ENCODE data around the gene TAF4. TPM values are rescaled to one million over a fixed set of nuclear protein-coding genes. Genes with fewer than 3 reads are reported as not detected.
"Not testable (repeated sequence)": the region's sequence is repeated elsewhere in the genome, so short reads cannot be mapped to it uniquely, and the experiment has no call there.

TAF4 gene
- total RNA-seq, 1 experiment from 2014 or later, result 64.3 TPM

- CTCF ChIA-PET, result interaction anchor here (0.7 kb wide), 1 partner anchor 86 kb away, joined by 3 read pairs; no protein-coding TSS in a partner anchor
- no TSS peak for BruUV-seq (replicated peaks)
- H3K27ac Mint-ChIP-seq (ENCODE audit: unreplicated experiment), result no peak overlapping the region
- DNase-seq, result no peak
- no peaks in the 10 kb centered on the region for H3K4me1 Mint-ChIP-seq (ENCODE audit: low read depth, unreplicated experiment)
- H3K27me3 Mint-ChIP-seq (ENCODE audit: unreplicated experiment), result peaks cover 15% of the 10 kb centered on the region
- TF ChIP-seq, protein P1, sequence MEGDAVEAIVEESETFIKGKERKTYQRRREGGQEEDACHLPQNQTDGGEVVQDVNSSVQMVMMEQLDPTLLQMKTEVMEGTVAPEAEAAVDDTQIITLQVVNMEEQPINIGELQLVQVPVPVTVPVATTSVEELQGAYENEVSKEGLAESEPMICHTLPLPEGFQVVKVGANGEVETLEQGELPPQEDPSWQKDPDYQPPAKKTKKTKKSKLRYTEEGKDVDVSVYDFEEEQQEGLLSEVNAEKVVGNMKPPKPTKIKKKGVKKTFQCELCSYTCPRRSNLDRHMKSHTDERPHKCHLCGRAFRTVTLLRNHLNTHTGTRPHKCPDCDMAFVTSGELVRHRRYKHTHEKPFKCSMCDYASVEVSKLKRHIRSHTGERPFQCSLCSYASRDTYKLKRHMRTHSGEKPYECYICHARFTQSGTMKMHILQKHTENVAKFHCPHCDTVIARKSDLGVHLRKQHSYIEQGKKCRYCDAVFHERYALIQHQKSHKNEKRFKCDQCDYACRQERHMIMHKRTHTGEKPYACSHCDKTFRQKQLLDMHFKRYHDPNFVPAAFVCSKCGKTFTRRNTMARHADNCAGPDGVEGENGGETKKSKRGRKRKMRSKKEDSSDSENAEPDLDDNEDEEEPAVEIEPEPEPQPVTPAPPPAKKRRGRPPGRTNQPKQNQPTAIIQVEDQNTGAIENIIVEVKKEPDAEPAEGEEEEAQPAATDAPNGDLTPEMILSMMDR (IDR thresholded peaks at IDR 0.05; ENCODE audit: unreplicated experiment), result no peak
- intact Hi-C loops (cut with micrococcal nuclease; ENCODE audit: unreplicated experiment), result no loop called here
- H3K9me3 Mint-ChIP-seq (ENCODE audit: low read depth, unreplicated experiment), result no peaks in the 10 kb centered on the region
- H3K36me3 Mint-ChIP-seq (ENCODE audit: insufficient read depth, unreplicated experiment), result no peaks in the 10 kb centered on the region
- no peak overlapping the region for H3K4me3 Mint-ChIP-seq (ENCODE audit: low read depth, unreplicated experiment)
These were observed 19.5 kb upstream of the TAF4 start for GRCh38 chr20:62085206-62085605.

DNA sequence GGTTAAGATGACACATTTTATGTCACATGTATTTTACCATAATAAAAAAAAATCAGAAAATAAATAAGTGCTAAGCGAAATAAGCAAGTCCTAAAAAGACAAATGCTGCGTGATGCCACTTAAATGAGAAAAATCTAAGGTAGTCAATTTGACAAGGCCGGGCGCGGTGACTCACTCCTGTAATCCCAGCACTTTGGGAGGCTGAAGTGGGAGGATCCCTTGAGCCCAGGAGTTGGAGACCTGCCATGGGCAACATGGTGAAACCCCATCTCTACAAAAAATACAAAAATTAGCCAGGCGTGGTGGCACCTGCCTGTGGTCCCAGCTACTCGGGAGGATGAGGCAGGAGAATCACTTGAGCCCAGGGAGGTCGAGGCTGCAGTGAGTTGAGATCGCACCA, 18.5 kb upstream of the TAF4 start:
- intact Hi-C loops (cut with micrococcal nuclease; ENCODE audit: unreplicated experiment); DNase-seq; H3K9me3 Mint-ChIP-seq (ENCODE audit: low read depth, unreplicated experiment); H3K4me1 Mint-ChIP-seq (ENCODE audit: low read depth, unreplicated experiment); BruUV-seq (replicated peaks); H3K4me3 Mint-ChIP-seq (ENCODE audit: low read depth, unreplicated experiment); H3K36me3 Mint-ChIP-seq (ENCODE audit: insufficient read depth, unreplicated experiment); CTCF ChIA-PET; H3K27ac Mint-ChIP-seq (ENCODE audit: unreplicated experiment): not testable (repeated sequence)
- peaks cover 15% of the 10 kb centered on the region for H3K27me3 Mint-ChIP-seq (ENCODE audit: unreplicated experiment)

GRCh38 chr20:62083312-62083711, 17.6 kb upstream of the TAF4 start:
- Mint-ChIP-seq H3K27me3 (ENCODE audit: unreplicated experiment) (peaks cover 15% of the 10 kb centered on the region), H3K4me1 (ENCODE audit: low read depth, unreplicated experiment) (no peaks in the 10 kb centered on the region), H3K9me3 (ENCODE audit: low read depth, unreplicated experiment) (no peaks in the 10 kb centered on the region), H3K27ac (ENCODE audit: unreplicated experiment) (no peak overlapping the region), H3K4me3 (ENCODE audit: low read depth, unreplicated experiment) (no peak overlapping the region), H3K36me3 (ENCODE audit: insufficient read depth, unreplicated experiment) (no peaks in the 10 kb centered on the region)
- CTCF ChIA-PET, result no interaction called here
- BruUV-seq (replicated peaks), result no TSS peak
- intact Hi-C loops (cut with micrococcal nuclease; ENCODE audit: unreplicated experiment), result no loop called here
- DNase-seq, result no peak
- TF ChIP-seq, protein P1 (IDR thresholded peaks at IDR 0.05; ENCODE audit: unreplicated experiment), result no peak

DNA sequence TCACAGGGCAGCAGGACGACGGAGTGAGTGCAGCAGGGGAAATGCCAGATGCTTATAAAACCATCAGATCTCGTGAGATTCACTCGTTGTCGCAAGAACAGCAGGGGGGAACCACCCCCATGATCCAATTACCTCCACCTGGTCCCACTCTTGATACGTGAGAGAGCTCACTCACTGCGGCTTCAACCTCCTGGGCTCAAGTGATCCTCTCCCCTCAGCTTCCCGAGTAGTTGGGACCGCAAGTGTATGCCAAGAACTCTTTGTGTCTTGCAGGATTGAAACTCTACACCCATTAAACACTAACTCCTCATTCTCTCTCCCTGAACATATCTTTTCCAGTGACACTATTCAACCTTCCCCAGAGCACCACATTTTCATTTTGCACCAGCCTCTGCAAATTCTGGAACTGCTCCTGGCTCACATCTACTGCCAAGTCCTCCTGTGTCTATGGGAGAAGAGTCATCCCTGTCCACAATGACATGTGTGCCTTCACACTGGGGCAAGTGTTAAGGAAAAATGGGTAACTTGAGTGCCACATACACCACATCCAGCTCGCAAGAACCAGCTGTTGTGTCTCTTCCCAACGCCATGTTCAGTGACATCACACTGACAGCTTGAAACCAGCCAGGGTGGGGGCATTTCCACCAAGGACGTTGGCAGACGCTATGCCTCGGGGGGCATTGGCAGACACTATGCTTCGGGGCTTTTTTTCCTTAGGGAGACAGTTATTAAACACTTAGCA, 14.7 kb upstream of the TAF4 start:
- H3K27ac Mint-ChIP-seq (ENCODE audit: unreplicated experiment), result no peak overlapping the region
- H3K27me3 Mint-ChIP-seq (ENCODE audit: unreplicated experiment), result peaks cover 15% of the 10 kb centered on the region
- no peak for DNase-seq
- BruUV-seq (replicated peaks), result no TSS peak
- CTCF ChIA-PET, result no interaction called here
- no peaks in the 10 kb centered on the region for H3K9me3 Mint-ChIP-seq (ENCODE audit: low read depth, unreplicated experiment)
- no peak overlapping the region for H3K4me3 Mint-ChIP-seq (ENCODE audit: low read depth, unreplicated experiment)
- no peaks in the 10 kb centered on the region for H3K4me1 Mint-ChIP-seq (ENCODE audit: low read depth, unreplicated experiment)
- TF ChIP-seq, protein P1 (IDR thresholded peaks at IDR 0.05; ENCODE audit: unreplicated experiment), result no peak
- H3K36me3 Mint-ChIP-seq (ENCODE audit: insufficient read depth, unreplicated experiment), result no peaks in the 10 kb centered on the region
- intact Hi-C loops (cut with micrococcal nuclease; ENCODE audit: unreplicated experiment), result no loop called here

DNA sequence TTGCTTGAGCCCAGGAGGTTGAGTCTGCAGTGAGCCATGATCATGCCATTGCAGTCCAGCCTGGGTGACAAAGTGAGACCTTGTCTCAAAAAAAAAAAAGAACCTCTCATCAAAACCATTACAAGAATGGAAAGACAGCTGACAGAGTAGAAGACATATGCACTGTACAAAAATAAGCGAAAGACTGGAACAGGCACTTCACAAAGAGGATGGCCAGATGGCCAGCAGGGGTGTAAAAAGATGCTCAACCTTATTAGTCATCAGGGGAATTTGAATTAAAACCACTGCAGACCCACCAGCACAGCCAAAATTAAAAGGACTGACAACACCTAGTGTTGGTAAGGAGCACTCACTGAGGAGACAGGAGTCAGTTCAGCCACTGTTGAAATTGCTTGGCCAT, 13.5 kb upstream of the TAF4 start:
- no peak for DNase-seq
- CTCF ChIA-PET, result no interaction called here
- Mint-ChIP-seq H3K4me3 (ENCODE audit: low read depth, unreplicated experiment) (no peak overlapping the region), H3K9me3 (ENCODE audit: low read depth, unreplicated experiment) (peaks cover 4% of the 10 kb centered on the region), H3K36me3 (ENCODE audit: insufficient read depth, unreplicated experiment) (no peaks in the 10 kb centered on the region), H3K4me1 (ENCODE audit: low read depth, unreplicated experiment) (no peaks in the 10 kb centered on the region), H3K27ac (ENCODE audit: unreplicated experiment) (no peak overlapping the region), H3K27me3 (ENCODE audit: unreplicated experiment) (peaks cover 15% of the 10 kb centered on the region)
- intact Hi-C loops (cut with micrococcal nuclease; ENCODE audit: unreplicated experiment), result no loop called here
- BruUV-seq (replicated peaks), result no TSS peak
- TF ChIP-seq, protein P1 (IDR thresholded peaks at IDR 0.05; ENCODE audit: unreplicated experiment), result no peak
